ENCODE data around the gene CACNG8. TPM values are rescaled to one million over a fixed set of nuclear protein-coding genes. Genes with fewer than 3 reads are reported as not detected.

Gene CACNG8
- not detected for total RNA-seq

- H3K36me3 ChIP-seq = no peaks in the 10 kb centered on the region
- no peak within 1 kb of the TSS for H3K27ac ChIP-seq
- no peak for DNase-seq
- H3K27me3 ChIP-seq = peaks cover 5 to 97% (median 23%) of the 10 kb centered on the region in 4 donors
- 5 to 17% methylated on average over 2 to 7 of the region's 55 CpGs for WGBS, 2 donors
- intact Hi-C loops (cut with DNase I) = no loop called here
- TF ChIP-seq POLR2A (IDR thresholded peaks at IDR 0.05) (no peak), CTCF (IDR thresholded peaks at IDR 0.05) (no peak)
- H3K9me3 ChIP-seq = no peaks in the 10 kb centered on the region
- H3K4me1 ChIP-seq = no peaks in the 10 kb centered on the region
- no peak within 1 kb of the TSS for H3K4me3 ChIP-seq
These were observed at the start of gene CACNG8 for GRCh38 chr19:53962887-53963431. TSS of gene CACNG8 (plus strand) at chr19:53962937.

GRCh38 chr19:53915000-53915399 lies 47.7 kb upstream of the CACNG8 start:
- no peak overlapping the region for H3K4me3 ChIP-seq
- H3K36me3 ChIP-seq = no peaks in the 10 kb centered on the region
- no peaks in the 10 kb centered on the region for H3K4me1 ChIP-seq
- intact Hi-C loops (cut with DNase I) = no loop called here
- H3K27me3 ChIP-seq = peaks cover 0 to 53% (median 8%) of the 10 kb centered on the region in 4 donors
- no peak overlapping the region for H3K27ac ChIP-seq
- H3K9me3 ChIP-seq = no peaks in the 10 kb centered on the region
- DNase-seq = no peak
- 57% methylated on average over 8 of the region's 8 CpGs for whole genome bisulfite sequencing, 2 donors
- TF ChIP-seq CTCF (IDR thresholded peaks at IDR 0.05) = no peak
- TF ChIP-seq POLR2A (IDR thresholded peaks at IDR 0.05) = no peak

GRCh38 chr19:53916004-53916403 lies 46.7 kb upstream of the CACNG8 start:
- Histone ChIP-seq H3K27ac (no peak overlapping the region), H3K4me3 (no peak overlapping the region), H3K27me3 (peaks cover 0 to 43% (median 0%) of the 10 kb centered on the region in 4 donors), H3K36me3 (no peaks in the 10 kb centered on the region), H3K4me1 (no peaks in the 10 kb centered on the region), H3K9me3 (no peaks in the 10 kb centered on the region)
- WGBS, 2 donors = 67 to 77% methylated on average over 6 of the region's 6 CpGs
- intact Hi-C loops (cut with DNase I) = no loop called here
- DNase-seq = no peak
- no peak for TF ChIP-seq POLR2A (IDR thresholded peaks at IDR 0.05)
- no peak for TF ChIP-seq CTCF (IDR thresholded peaks at IDR 0.05)

GRCh38 chr19:53917356-53917755 lies 45.4 kb upstream of the CACNG8 start:
- 79 to 96% methylated on average over 6 to 7 of the region's 7 CpGs for whole genome bisulfite sequencing, 2 donors
- H3K27ac ChIP-seq = no peak overlapping the region
- H3K4me1 ChIP-seq = no peaks in the 10 kb centered on the region
- no peaks in the 10 kb centered on the region for H3K9me3 ChIP-seq
- peaks cover 0 to 30% (median 0%) of the 10 kb centered on the region in 4 donors for H3K27me3 ChIP-seq
- no peak for TF ChIP-seq CTCF (IDR thresholded peaks at IDR 0.05)
- TF ChIP-seq POLR2A (IDR thresholded peaks at IDR 0.05) = no peak
- no peak for DNase-seq
- no peak overlapping the region for H3K4me3 ChIP-seq
- H3K36me3 ChIP-seq = no peaks in the 10 kb centered on the region
- intact Hi-C loops (cut with DNase I) = no loop called here

- Histone ChIP-seq H3K4me1 (no peaks in the 10 kb centered on the region), H3K36me3 (no peaks in the 10 kb centered on the region), H3K27me3 (no peaks in the 10 kb centered on the region), H3K9me3 (no peaks in the 10 kb centered on the region), H3K4me3 (no peak overlapping the region), H3K27ac (no peak overlapping the region)
- intact Hi-C loops (cut with DNase I) = no loop called here
- no peak for DNase-seq
- TF ChIP-seq CTCF (IDR thresholded peaks at IDR 0.05) = no peak
- no peak for TF ChIP-seq POLR2A (IDR thresholded peaks at IDR 0.05)
- 41 to 53% methylated on average over 3 to 8 of the region's 8 CpGs for WGBS, 2 donors
These were observed 35.0 kb upstream of the CACNG8 start for GRCh38 chr19:53927739-53928138.
